Thoracic aorta (tissue), 2 donors: ENCODE measurements around the gene ADAMTS8. TPM values are rescaled to one million over a fixed set of nuclear protein-coding genes. Genes with fewer than 3 reads are reported as not detected.

Experiments used
- ATAC-seq: fragments of 150-250 bp; one replicate; pipeline ENCODE4 v1.8.0; 2017; ENCODE audit warnings: low read depth; ENCODE audit not compliant: insufficient number of reproducible peaks, low FRiP score
- DNase-seq: peaks from one replicate; pipeline ENCODE4 v3.0.0-alpha.2; 2020; ENCODE audit warnings: low spot score
- H3K27ac ChIP-seq, 2 donors: fragments of 200-600 bp; sonication (generic); 1 replicate in 1 of 2; 2 replicates in 1 of 2; pipeline ENCODE4 v1.5.1; 2016; ENCODE audit warnings: mild to moderate bottlenecking in 2 of 2, moderate library complexity in 2 of 2
- H3K27me3 ChIP-seq: fragments of 200-600 bp; sonication (generic); replicated peaks from 2 replicates; pipeline ENCODE4 v1.6.0; 2016; ENCODE audit warnings: mild to moderate bottlenecking; ENCODE audit not compliant: insufficient read depth
- H3K36me3 ChIP-seq: fragments of 200-600 bp; sonication (generic); one replicate; pipeline ENCODE4 v1.5.1; 2016
- H3K4me1 ChIP-seq, 2 donors: fragments of 200-600 bp; sonication (generic); 1 replicate in 1 of 2; 2 replicates in 1 of 2; pipeline versions ENCODE4 v1.5.1 to v1.6.0; 2016; ENCODE audit warnings: low read depth in 2 of 2, mild to moderate bottlenecking in 1 of 2; ENCODE audit not compliant: control insufficient read depth in 1 of 2
- H3K4me3 ChIP-seq: fragments of 200-600 bp; sonication (generic); 2 replicates; pipeline ENCODE4 v1.5.1; 2016; ENCODE audit warnings: mild to moderate bottlenecking
- H3K9me3 ChIP-seq: fragments of 200-600 bp; sonication (generic); 2 replicates; pipeline ENCODE4 v1.5.1; 2016
- CTCF ChIP-seq: fragments of 200-600 bp; sonication (generic); IDR thresholded peaks from one replicate; pipeline ENCODE4 v1.5.1; 2019; ENCODE audit warnings: antibody characterized with exemption
- total RNA-seq, 2 donors: library from RNA; depleted of rRNA; stranded (reverse); fragments of >200 nt; gene quantifications; one replicate each; pipeline versions ENCODE4 v1.1.0 to v1.2.3, GENCODE V29; 2016

Gene ADAMTS8
- total RNA-seq, 2 donors from 2014 or later: 5.3 to 17.6 TPM

- peaks cover 24% of the 10 kb centered on the region for H3K36me3 ChIP-seq
- H3K4me1 ChIP-seq: peaks cover 0 to 13% of the 10 kb centered on the region in 2 donors
- TF ChIP-seq CTCF: no peak
- no peaks in the 10 kb centered on the region for H3K27me3 ChIP-seq
- no peak overlapping the region for H3K4me3 ChIP-seq
- ATAC-seq: no peak
- no peak overlapping the region for H3K27ac ChIP-seq
- no peak for DNase-seq
- H3K9me3 ChIP-seq: no peaks in the 10 kb centered on the region
Measured at GRCh38 chr11:130472434-130472961, 44.1 kb upstream of the ADAMTS8 start.

GRCh38 chr11:130471731-130472433, 43.5 kb upstream of the ADAMTS8 start:
- Histone ChIP-seq H3K4me1 (peaks cover 0 to 7% of the 10 kb centered on the region in 2 donors), H3K36me3 (peaks cover 27% of the 10 kb centered on the region), H3K4me3 (no peak overlapping the region), H3K9me3 (no peaks in the 10 kb centered on the region), H3K27ac (no peak overlapping the region), H3K27me3 (no peaks in the 10 kb centered on the region)
- DNase-seq (no peak), ATAC-seq (no peak)
- TF ChIP-seq CTCF: no peak

GRCh38 chr11:130470832-130471706, 42.7 kb upstream of the ADAMTS8 start:
- DNase-seq: no peak
- no peak overlapping the region for H3K4me3 ChIP-seq
- no peaks in the 10 kb centered on the region for H3K27me3 ChIP-seq
- H3K27ac ChIP-seq: no peak overlapping the region
- TF ChIP-seq CTCF: no peak
- ATAC-seq: no peak
- H3K36me3 ChIP-seq: peaks cover 33% of the 10 kb centered on the region
- no peaks in the 10 kb centered on the region for H3K9me3 ChIP-seq
- H3K4me1 ChIP-seq: no peaks in the 10 kb centered on the region

- ATAC-seq (no peak), DNase-seq (no peak)
- Histone ChIP-seq H3K27ac (no peak overlapping the region), H3K4me3 (no peak overlapping the region), H3K36me3 (peaks cover 38% of the 10 kb centered on the region), H3K4me1 (no peaks in the 10 kb centered on the region), H3K27me3 (no peaks in the 10 kb centered on the region), H3K9me3 (no peaks in the 10 kb centered on the region)
- no peak for TF ChIP-seq CTCF
Measured at GRCh38 chr11:130469181-130469580, 40.8 kb upstream of the ADAMTS8 start.
